Pericardium fibroblast (primary cell): ENCODE results near the gene KCNK2. TPM values are rescaled to one million over a fixed set of nuclear protein-coding genes. Genes with fewer than 3 reads are reported as not detected.

Experiments used
- total RNA-seq: library from RNA; depleted of rRNA; stranded (reverse); fragments of >200 nt; gene quantifications from 2 replicates; pipeline ENCODE4 v1.2.3, GENCODE V29; 2015

Gene KCNK2
- 0.23 and 17.9 TPM in 2 replicates for total RNA-seq

GRCh38 chr1:215082532-215083382 is at the start of gene KCNK2:
Gene KCNK2, plus strand, starts transcription at chr1:215082737. Its CDS starts 649 bp downstream, at chr1:215083386.

